ENCODE data around the gene TGM1. TPM values are rescaled to one million over a fixed set of nuclear protein-coding genes. Genes with fewer than 3 reads are reported as not detected.

TGM1 gene
- total RNA-seq, 1 experiment from 2014 or later, result 26.2 TPM

- Mint-ChIP-seq H3K4me1 (ENCODE audit: insufficient read depth, unreplicated experiment) (peaks cover 34% of the 10 kb centered on the region), H3K27ac (ENCODE audit: low read depth, unreplicated experiment) (no peak overlapping the region), H3K4me3 (ENCODE audit: unreplicated experiment) (no peak overlapping the region), H3K27me3 (ENCODE audit: insufficient read depth, unreplicated experiment) (no peaks in the 10 kb centered on the region), H3K36me3 (ENCODE audit: insufficient read depth, unreplicated experiment) (peaks cover 2% of the 10 kb centered on the region), H3K9me3 (ENCODE audit: unreplicated experiment) (no peaks in the 10 kb centered on the region)
- intact Hi-C loops (cut with micrococcal nuclease), result no loop called here
- CTCF ChIA-PET, result interaction anchor here (0.6 to 7.7 kb wide), 11 partner anchors 9 to 721 kb away, joined by 3 to 131 read pairs (median 10); partner anchors contain the start of genes CIDEB, DHRS1, NOP9 and RABGGTA
- POLR2A ChIA-PET, result interaction anchor here (0.6 to 9.2 kb wide), 12 partner anchors 8 to 143 kb away, joined by 3 to 115 read pairs (median 6); partner anchors contain the start of genes CHMP4A, DHRS1, LTB4R2 and NOP9
- DNase-seq (ENCODE audit: unreplicated experiment), result no peak
- no peak for TF ChIP-seq CTCF (IDR thresholded peaks at IDR 0.05; ENCODE audit: unreplicated experiment)
- BruUV-seq (replicated peaks), result no TSS peak
Observed at GRCh38 chr14:24283796-24284460, 21.0 kb upstream of the TGM1 start.

DNA sequence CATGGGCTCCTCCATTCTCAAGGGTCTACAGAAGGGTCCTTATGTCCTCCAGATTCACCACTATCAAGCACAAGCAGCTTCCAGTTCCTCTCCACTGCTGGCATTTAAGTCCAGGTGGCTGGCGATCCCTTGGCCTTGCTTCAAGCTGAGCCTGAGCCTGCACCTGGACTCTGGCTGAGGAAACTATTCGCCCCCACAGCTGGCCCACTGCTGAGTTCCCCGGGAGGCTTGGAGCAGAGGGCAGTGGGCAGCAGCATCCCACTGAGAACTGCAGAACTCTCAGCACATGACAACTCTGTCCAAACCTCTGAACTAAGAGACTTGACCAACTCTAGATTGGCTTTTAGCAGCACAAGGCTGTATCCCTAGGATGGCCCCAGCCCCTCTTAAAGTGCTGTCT is 19.8 kb upstream of the TGM1 start:
- POLR2A ChIA-PET, result interaction anchor here (0.5 to 9.2 kb wide), 9 partner anchors 9 to 142 kb away, joined by 3 to 115 read pairs (median 6); partner anchors contain the start of genes CIDEB, DHRS1, NOP9 and RABGGTA
- BruUV-seq (replicated peaks), result no TSS peak
- Mint-ChIP-seq H3K36me3 (ENCODE audit: insufficient read depth, unreplicated experiment) (no peaks in the 10 kb centered on the region), H3K27ac (ENCODE audit: low read depth, unreplicated experiment) (no peak overlapping the region), H3K4me1 (ENCODE audit: insufficient read depth, unreplicated experiment) (peaks cover 42% of the 10 kb centered on the region), H3K4me3 (ENCODE audit: unreplicated experiment) (no peak overlapping the region), H3K9me3 (ENCODE audit: unreplicated experiment) (peaks cover 7% of the 10 kb centered on the region), H3K27me3 (ENCODE audit: insufficient read depth, unreplicated experiment) (no peaks in the 10 kb centered on the region)
- CTCF ChIA-PET, result interaction anchor here (0.8 to 7.7 kb wide), 6 partner anchors 9 to 40 kb away, joined by 3 to 131 read pairs (median 13); partner anchors contain the start of genes CIDEB, DHRS1, NOP9 and RABGGTA
- intact Hi-C loops (cut with micrococcal nuclease), result no loop called here
- DNase-seq (ENCODE audit: unreplicated experiment), result no peak
- no peak for TF ChIP-seq CTCF (IDR thresholded peaks at IDR 0.05; ENCODE audit: unreplicated experiment)

- intact Hi-C loops (cut with micrococcal nuclease), result no loop called here
- BruUV-seq (replicated peaks), result no TSS peak
- Mint-ChIP-seq H3K36me3 (ENCODE audit: insufficient read depth, unreplicated experiment) (peaks cover 7% of the 10 kb centered on the region), H3K27ac (ENCODE audit: low read depth, unreplicated experiment) (peak overlapping the region; percentile 53), H3K27me3 (ENCODE audit: insufficient read depth, unreplicated experiment) (no peaks in the 10 kb centered on the region), H3K4me3 (ENCODE audit: unreplicated experiment) (no peak overlapping the region), H3K9me3 (ENCODE audit: unreplicated experiment) (peaks cover 7% of the 10 kb centered on the region), H3K4me1 (ENCODE audit: insufficient read depth, unreplicated experiment) (peaks cover 37% of the 10 kb centered on the region)
- TF ChIP-seq CTCF (IDR thresholded peaks at IDR 0.05; ENCODE audit: unreplicated experiment), result no peak
- ChIA-PET CTCF (interaction anchor here (1.8 to 32.3 kb wide), 4 partner anchors 10 to 40 kb away, joined by 4 to 457 read pairs (median 74); partner anchors contain the start of genes CIDEB, DHRS1, NOP9 and TINF2), POLR2A (interaction anchor here (1.0 to 9.2 kb wide), 10 partner anchors 9 to 86 kb away, joined by 3 to 115 read pairs (median 16); partner anchors contain the start of genes CHMP4A, DHRS1, NOP9 and RABGGTA)
- DNase-seq (ENCODE audit: unreplicated experiment), result no peak
Observed at GRCh38 chr14:24281636-24282035, 18.7 kb upstream of the TGM1 start.

DNA sequence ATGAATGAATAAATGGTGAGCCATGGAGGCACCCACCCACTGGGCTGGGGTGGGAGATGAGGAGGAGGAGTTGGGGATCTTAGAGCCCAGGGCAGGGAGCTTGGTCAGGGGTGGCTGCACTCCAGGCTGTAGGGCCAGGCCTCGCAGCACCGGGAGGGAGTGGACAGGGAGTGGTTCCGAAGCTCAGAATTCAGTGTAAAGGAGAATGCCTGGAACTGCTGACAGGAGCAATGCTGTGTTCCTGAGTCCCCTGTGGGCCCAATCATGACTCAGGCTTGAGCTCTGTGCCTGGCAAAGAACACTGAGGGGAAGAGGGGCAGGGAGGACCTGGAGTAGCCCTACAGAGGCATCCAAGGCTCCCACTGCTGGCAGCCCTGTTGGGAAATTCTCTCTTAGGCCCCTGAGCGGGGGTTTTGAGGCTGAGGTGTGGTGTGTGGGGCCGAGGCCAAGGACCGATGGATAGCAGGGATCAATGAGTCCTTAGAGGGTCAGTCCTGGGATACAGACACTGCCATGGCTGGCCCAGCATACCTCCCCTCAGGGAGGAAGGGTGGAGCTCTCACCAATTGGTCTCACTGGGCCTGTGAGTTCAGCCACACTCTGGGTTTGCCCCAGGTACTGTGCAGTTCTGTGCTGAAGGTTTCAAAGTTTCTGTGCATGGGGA is 18.0 kb upstream of the TGM1 start:
- POLR2A ChIA-PET, result interaction anchor here (0.7 to 9.2 kb wide), 15 partner anchors 9 to 86 kb away, joined by 3 to 115 read pairs (median 6); partner anchors contain the start of genes CHMP4A, DHRS1, NOP9 and RABGGTA

More for the DNA sequence above, 18.0 kb upstream of the TGM1 start:
- Mint-ChIP-seq H3K27me3 (ENCODE audit: insufficient read depth, unreplicated experiment) (no peaks in the 10 kb centered on the region), H3K4me3 (ENCODE audit: unreplicated experiment) (no peak overlapping the region), H3K4me1 (ENCODE audit: insufficient read depth, unreplicated experiment) (peaks cover 31% of the 10 kb centered on the region), H3K27ac (ENCODE audit: low read depth, unreplicated experiment) (peak overlapping the region; percentile 53), H3K9me3 (ENCODE audit: unreplicated experiment) (peaks cover 7% of the 10 kb centered on the region), H3K36me3 (ENCODE audit: insufficient read depth, unreplicated experiment) (peaks cover 7% of the 10 kb centered on the region)
- CTCF ChIA-PET, result interaction anchor here (0.9 to 32.3 kb wide), 11 partner anchors 9 to 39 kb away, joined by 3 to 457 read pairs (median 6); partner anchors contain the start of genes CIDEB, DHRS1, NOP9 and TINF2
- no peak for DNase-seq (ENCODE audit: unreplicated experiment)
- TF ChIP-seq CTCF (IDR thresholded peaks at IDR 0.05; ENCODE audit: unreplicated experiment), result no peak
- intact Hi-C loops (cut with micrococcal nuclease), result no loop called here
- BruUV-seq (replicated peaks), result no TSS peak

Data from MCF 10A (cell line).